ENCODE measurements around the gene DHX40.
"Not testable (repeated sequence)": the region's sequence is repeated elsewhere in the genome, so short reads cannot be mapped to it uniquely, and the experiment has no call there.

DHX40 gene

DNA sequence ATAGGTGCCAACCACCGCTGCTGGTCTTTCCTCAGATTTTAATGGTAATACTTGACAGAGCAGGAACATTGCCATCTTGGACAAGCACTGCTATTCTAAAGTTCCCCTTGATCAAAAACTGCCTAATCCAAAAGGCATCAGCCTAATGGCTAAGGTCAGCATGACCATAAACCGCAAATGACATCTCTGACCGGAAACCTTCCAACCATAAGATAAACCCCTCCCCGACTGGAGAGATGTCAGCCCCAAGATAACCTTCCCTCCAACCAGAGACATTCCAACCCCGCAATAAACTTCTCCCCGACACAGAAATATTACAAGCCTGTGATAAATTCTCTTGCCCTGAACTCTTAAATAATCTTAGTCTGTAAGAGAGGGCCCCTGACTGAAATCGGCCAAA is 7.4 kb upstream of the DHX40 start:
- no peak for DNase-seq
- H3K27ac ChIP-seq (ENCODE audit: insufficient read depth in 1 of 2, low read depth in 1 of 2, low read length in 2 of 2, poor library complexity in 1 of 2, severe bottlenecking in 2 of 2): no peak overlapping the region
- no peaks in the 10 kb centered on the region for H3K36me3 ChIP-seq (ENCODE audit: control insufficient read depth in 4 of 4, insufficient read depth in 4 of 4, low read length in 3 of 4)
- POLR2A ChIA-PET: no interaction called here
- no peaks in the 10 kb centered on the region for H3K27me3 ChIP-seq (replicated peaks in 2 of 5; ENCODE audit: control insufficient read depth in 4 of 5, insufficient read depth in 5 of 5, low read length in 4 of 5)
- no peak overlapping the region for H3K4me3 ChIP-seq (ENCODE audit: control insufficient read depth in 1 of 7, extremely low read depth in 1 of 7, insufficient read depth in 4 of 7, low read depth in 2 of 7, low read length in 6 of 7)
- H3K4me1 ChIP-seq (ENCODE audit: control extremely low read depth in 1 of 4, control insufficient read depth in 4 of 4, insufficient read depth in 4 of 4, low read length in 3 of 4): no peaks in the 10 kb centered on the region
- WGBS (ENCODE audit: insufficient coverage): 100% methylated on average over 5 of the region's 7 CpGs
- CTCF ChIA-PET: interaction anchor here (0.8 to 4.3 kb wide), 4 partner anchors 11 to 247 kb away, joined by 3 to 34 read pairs (median 4); no protein-coding TSS in a partner anchor
- no peaks in the 10 kb centered on the region for H3K9me3 ChIP-seq (ENCODE audit: control extremely low read depth in 1 of 5, control insufficient read depth in 4 of 5, insufficient read depth in 2 of 5, low read depth in 1 of 5, low read length in 4 of 5)

GRCh38 chr17:59558953-59559352 is 6.5 kb upstream of the DHX40 start:
- Histone ChIP-seq H3K36me3 (ENCODE audit: control insufficient read depth in 4 of 4, insufficient read depth in 4 of 4, low read length in 3 of 4) (no peaks in the 10 kb centered on the region), H3K9me3 (ENCODE audit: control extremely low read depth in 1 of 5, control insufficient read depth in 4 of 5, insufficient read depth in 2 of 5, low read depth in 1 of 5, low read length in 4 of 5) (no peaks in the 10 kb centered on the region), H3K27me3 (replicated peaks in 2 of 5; ENCODE audit: control insufficient read depth in 4 of 5, insufficient read depth in 5 of 5, low read length in 4 of 5) (no peaks in the 10 kb centered on the region), H3K4me1 (ENCODE audit: control extremely low read depth in 1 of 4, control insufficient read depth in 4 of 4, insufficient read depth in 4 of 4, low read length in 3 of 4) (no peaks in the 10 kb centered on the region), H3K4me3 (ENCODE audit: control insufficient read depth in 1 of 7, extremely low read depth in 1 of 7, insufficient read depth in 4 of 7, low read depth in 2 of 7, low read length in 6 of 7) (no peak overlapping the region), H3K27ac (ENCODE audit: insufficient read depth in 1 of 2, low read depth in 1 of 2, low read length in 2 of 2, poor library complexity in 1 of 2, severe bottlenecking in 2 of 2) (no peak overlapping the region)
- ChIA-PET POLR2A (no interaction called here), CTCF (interaction anchor here (1.2 to 4.3 kb wide), 4 partner anchors 12 to 248 kb away, joined by 3 to 34 read pairs (median 6); no protein-coding TSS in a partner anchor)
- peak; percentile 16 to 34 (median 19) for DNase-seq

DNA sequence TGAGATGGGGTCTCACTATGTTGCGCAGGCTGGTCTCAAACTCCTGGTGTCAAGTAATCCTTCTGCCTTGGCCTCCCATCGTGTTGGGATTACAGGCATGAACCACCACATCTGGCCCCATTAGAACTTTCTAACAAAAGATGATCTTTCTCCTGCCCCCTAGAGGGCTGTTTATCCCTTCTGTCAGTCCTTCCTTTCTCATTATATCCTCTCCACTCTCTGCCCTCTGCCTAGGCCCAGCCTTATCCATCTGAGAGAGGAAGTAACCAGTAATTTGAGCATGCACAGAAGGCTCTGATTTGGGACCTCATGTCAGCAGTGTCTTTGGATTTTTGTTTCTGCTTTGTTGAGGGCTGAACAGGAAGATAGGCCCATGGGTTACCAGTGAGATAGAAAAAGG is 4.4 kb upstream of the DHX40 start:
- peaks cover 0 to 3% (median 0%) of the 10 kb centered on the region in 5 experiments for H3K9me3 ChIP-seq (ENCODE audit: control extremely low read depth in 1 of 5, control insufficient read depth in 4 of 5, insufficient read depth in 2 of 5, low read depth in 1 of 5, low read length in 4 of 5)
- POLR2A ChIA-PET: no interaction called here
- 100% methylated on average over 2 of the region's 2 CpGs for WGBS (ENCODE audit: insufficient coverage)
- H3K4me3 ChIP-seq (ENCODE audit: control insufficient read depth in 1 of 7, extremely low read depth in 1 of 7, insufficient read depth in 4 of 7, low read depth in 2 of 7, low read length in 6 of 7): no peak overlapping the region
- CTCF ChIA-PET: interaction anchor here (0.6 to 4.3 kb wide), 3 partner anchors 12 to 366 kb away, joined by 3 to 34 read pairs (median 4); no protein-coding TSS in a partner anchor
- H3K36me3 ChIP-seq (ENCODE audit: control insufficient read depth in 4 of 4, insufficient read depth in 4 of 4, low read length in 3 of 4): no peaks in the 10 kb centered on the region
- DNase-seq: peak; percentile 38 to 67 (median 66)
- H3K27ac ChIP-seq (ENCODE audit: insufficient read depth in 1 of 2, low read depth in 1 of 2, low read length in 2 of 2, poor library complexity in 1 of 2, severe bottlenecking in 2 of 2): no peak overlapping the region
- H3K4me1 ChIP-seq (ENCODE audit: control extremely low read depth in 1 of 4, control insufficient read depth in 4 of 4, insufficient read depth in 4 of 4, low read length in 3 of 4): peaks cover 1 to 4% (median 1%) of the 10 kb centered on the region in 4 experiments
- no peaks in the 10 kb centered on the region for H3K27me3 ChIP-seq (replicated peaks in 2 of 5; ENCODE audit: control insufficient read depth in 4 of 5, insufficient read depth in 5 of 5, low read length in 4 of 5)

DNA sequence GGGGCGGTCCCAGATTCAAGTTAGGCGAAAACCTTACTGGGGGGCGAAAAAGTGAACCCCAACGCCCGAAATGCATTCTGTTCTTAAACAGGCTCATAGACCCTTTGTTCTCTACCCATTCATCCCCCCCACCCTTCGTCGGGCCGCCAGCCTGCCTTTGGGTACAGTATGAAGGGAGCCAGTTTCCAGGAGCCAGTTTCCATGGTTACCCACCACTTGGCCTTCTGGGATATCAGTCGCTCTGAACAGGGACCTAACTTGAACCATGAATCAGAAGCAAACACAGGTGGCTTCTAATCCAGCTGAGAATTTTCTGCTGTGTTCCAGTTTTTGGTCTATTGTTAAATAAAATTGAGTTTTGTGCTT is 532 bp downstream of the DHX40 start:
- Histone ChIP-seq H3K4me3 (ENCODE audit: control insufficient read depth in 1 of 7, extremely low read depth in 1 of 7, insufficient read depth in 4 of 7, low read depth in 2 of 7, low read length in 6 of 7) (peak overlapping the region; percentile 95 to 100 (median 98)), H3K4me1 (ENCODE audit: control extremely low read depth in 1 of 4, control insufficient read depth in 4 of 4, insufficient read depth in 4 of 4, low read length in 3 of 4) (peaks cover 7 to 11% (median 10%) of the 10 kb centered on the region in 4 experiments), H3K9me3 (ENCODE audit: control extremely low read depth in 1 of 5, control insufficient read depth in 4 of 5, insufficient read depth in 2 of 5, low read depth in 1 of 5, low read length in 4 of 5) (peaks cover 0 to 3% (median 0%) of the 10 kb centered on the region in 5 experiments), H3K36me3 (ENCODE audit: control insufficient read depth in 4 of 4, insufficient read depth in 4 of 4, low read length in 3 of 4) (peaks cover 0 to 6% (median 4%) of the 10 kb centered on the region in 4 experiments), H3K27ac (ENCODE audit: insufficient read depth in 1 of 2, low read depth in 1 of 2, low read length in 2 of 2, poor library complexity in 1 of 2, severe bottlenecking in 2 of 2) (peak overlapping the region; percentile 88 to 92), H3K27me3 (replicated peaks in 2 of 5; ENCODE audit: control insufficient read depth in 4 of 5, insufficient read depth in 5 of 5, low read length in 4 of 5) (no peaks in the 10 kb centered on the region)
- ChIA-PET POLR2A (interaction anchor here (1.5 kb wide), 1 partner anchor 53 kb away, joined by 3 read pairs; no protein-coding TSS in a partner anchor), CTCF (no interaction called here)
- peak; percentile 80 to 89 (median 86) for DNase-seq
- whole genome bisulfite sequencing (ENCODE audit: insufficient coverage): 0% methylated on average over 4 of the region's 9 CpGs

DNA sequence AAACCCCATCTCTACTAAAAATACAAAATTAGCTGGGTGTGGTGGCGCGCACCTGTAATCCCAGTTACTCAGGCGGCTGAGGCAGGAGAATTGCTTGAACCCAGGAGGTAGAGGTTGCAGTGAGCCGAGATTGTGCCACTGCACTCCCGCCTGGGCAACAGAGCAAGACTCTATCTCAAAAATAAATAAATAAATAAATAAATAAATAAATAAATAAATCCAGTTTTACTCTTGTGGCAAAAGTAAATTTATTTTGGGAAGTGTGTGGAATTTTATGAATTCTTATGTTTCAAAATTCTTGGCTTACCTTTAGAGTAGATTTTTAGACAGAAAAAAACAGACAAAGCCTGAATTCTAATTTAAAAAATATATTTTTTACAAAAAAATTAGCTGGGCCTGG is 3.7 kb downstream of the DHX40 start:
- H3K4me3 ChIP-seq (ENCODE audit: control insufficient read depth in 1 of 7, extremely low read depth in 1 of 7, insufficient read depth in 4 of 7, low read depth in 2 of 7, low read length in 6 of 7); H3K9me3 ChIP-seq (ENCODE audit: control extremely low read depth in 1 of 5, control insufficient read depth in 4 of 5, insufficient read depth in 2 of 5, low read depth in 1 of 5, low read length in 4 of 5); CTCF ChIA-PET; H3K27me3 ChIP-seq (replicated peaks in 2 of 5; ENCODE audit: control insufficient read depth in 4 of 5, insufficient read depth in 5 of 5, low read length in 4 of 5); POLR2A ChIA-PET; H3K27ac ChIP-seq (ENCODE audit: insufficient read depth in 1 of 2, low read depth in 1 of 2, low read length in 2 of 2, poor library complexity in 1 of 2, severe bottlenecking in 2 of 2); DNase-seq: not testable (repeated sequence)
- peaks cover 4 to 19% (median 13%) of the 10 kb centered on the region in 4 experiments for H3K36me3 ChIP-seq (ENCODE audit: control insufficient read depth in 4 of 4, insufficient read depth in 4 of 4, low read length in 3 of 4)
- peaks cover 7 to 11% (median 10%) of the 10 kb centered on the region in 4 experiments for H3K4me1 ChIP-seq (ENCODE audit: control extremely low read depth in 1 of 4, control insufficient read depth in 4 of 4, insufficient read depth in 4 of 4, low read length in 3 of 4)
- no CpG with 5 or more reads among the region's 5 CpGs for WGBS (ENCODE audit: insufficient coverage)

DNA sequence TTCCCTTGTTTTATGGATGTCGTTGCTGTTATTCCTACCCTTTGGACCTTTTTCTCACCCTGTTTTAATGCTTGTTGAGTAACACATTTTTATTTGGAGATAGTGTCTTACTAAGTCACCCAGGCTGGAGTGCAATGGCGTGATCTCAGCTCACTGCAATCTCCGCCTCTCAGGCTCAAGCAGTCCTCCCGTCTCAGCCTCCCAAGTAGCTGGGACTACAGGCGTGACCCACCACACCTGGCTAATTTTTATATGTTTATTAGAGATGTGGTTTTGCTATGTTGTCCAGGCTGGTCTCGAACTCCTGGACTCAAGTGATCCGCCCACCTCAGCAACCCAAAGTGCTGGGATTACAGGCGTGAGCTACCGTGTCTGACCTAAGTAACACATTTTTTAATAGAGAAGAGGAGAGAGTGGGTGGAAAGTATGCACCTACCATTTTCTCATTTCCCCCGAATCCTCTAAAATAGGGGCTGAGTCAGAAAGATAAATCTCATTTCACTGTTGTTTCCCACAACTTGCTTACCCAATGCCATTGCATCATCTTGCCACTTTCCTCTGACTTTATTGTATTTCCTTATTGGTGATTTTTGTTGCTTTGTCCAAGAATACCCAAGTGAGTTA is 7.0 kb downstream of the DHX40 start:
- no peak for DNase-seq

GRCh38 chr17:59584168-59584567 is 18.8 kb downstream of the DHX40 start:
- POLR2A ChIA-PET: not testable (repeated sequence)

More for the DNA sequence above, 7.0 kb downstream of the DHX40 start:
- ChIA-PET POLR2A (no interaction called here), CTCF (no interaction called here)
- no peaks in the 10 kb centered on the region for H3K27me3 ChIP-seq (replicated peaks in 2 of 5; ENCODE audit: control insufficient read depth in 4 of 5, insufficient read depth in 5 of 5, low read length in 4 of 5)
- WGBS (ENCODE audit: insufficient coverage): 100% methylated on average over 1 of the region's 10 CpGs
- H3K4me1 ChIP-seq (ENCODE audit: control extremely low read depth in 1 of 4, control insufficient read depth in 4 of 4, insufficient read depth in 4 of 4, low read length in 3 of 4): no peaks in the 10 kb centered on the region
- no peaks in the 10 kb centered on the region for H3K9me3 ChIP-seq (ENCODE audit: control extremely low read depth in 1 of 5, control insufficient read depth in 4 of 5, insufficient read depth in 2 of 5, low read depth in 1 of 5, low read length in 4 of 5)
- H3K36me3 ChIP-seq (ENCODE audit: control insufficient read depth in 4 of 4, insufficient read depth in 4 of 4, low read length in 3 of 4): peaks cover 4 to 19% (median 10%) of the 10 kb centered on the region in 4 experiments
- H3K27ac ChIP-seq (ENCODE audit: insufficient read depth in 1 of 2, low read depth in 1 of 2, low read length in 2 of 2, poor library complexity in 1 of 2, severe bottlenecking in 2 of 2): no peak overlapping the region
- H3K4me3 ChIP-seq (ENCODE audit: control insufficient read depth in 1 of 7, extremely low read depth in 1 of 7, insufficient read depth in 4 of 7, low read depth in 2 of 7, low read length in 6 of 7): no peak overlapping the region

More at GRCh38 chr17:59584168-59584567, 18.8 kb downstream of the DHX40 start:
- DNase-seq; H3K27me3 ChIP-seq (replicated peaks in 2 of 5; ENCODE audit: control insufficient read depth in 4 of 5, insufficient read depth in 5 of 5, low read length in 4 of 5); CTCF ChIA-PET; H3K9me3 ChIP-seq (ENCODE audit: control extremely low read depth in 1 of 5, control insufficient read depth in 4 of 5, insufficient read depth in 2 of 5, low read depth in 1 of 5, low read length in 4 of 5); H3K4me1 ChIP-seq (ENCODE audit: control extremely low read depth in 1 of 4, control insufficient read depth in 4 of 4, insufficient read depth in 4 of 4, low read length in 3 of 4); H3K27ac ChIP-seq (ENCODE audit: insufficient read depth in 1 of 2, low read depth in 1 of 2, low read length in 2 of 2, poor library complexity in 1 of 2, severe bottlenecking in 2 of 2); H3K4me3 ChIP-seq (ENCODE audit: control insufficient read depth in 1 of 7, extremely low read depth in 1 of 7, insufficient read depth in 4 of 7, low read depth in 2 of 7, low read length in 6 of 7); H3K36me3 ChIP-seq (ENCODE audit: control insufficient read depth in 4 of 4, insufficient read depth in 4 of 4, low read length in 3 of 4): not testable (repeated sequence)
- WGBS (ENCODE audit: insufficient coverage): no CpG with 5 or more reads among the region's 1 CpG
